ENCODE data around the gene TSPAN10.

TSPAN10 gene

GRCh38 chr17:81688616-81689015 lies 51.6 kb downstream of the TSPAN10 start:
- no peak for DNase-seq (ENCODE audit: low spot score)

- DNase-seq (ENCODE audit: low spot score) = no peak
Measured at GRCh38 chr17:81690066-81690465, 53.1 kb downstream of the TSPAN10 start.

GRCh38 chr17:81690549-81690948 lies 53.6 kb downstream of the TSPAN10 start:
- no peak for DNase-seq (ENCODE audit: low spot score)

- DNase-seq (ENCODE audit: low spot score) = no peak
Measured at GRCh38 chr17:81691196-81691595, 54.2 kb downstream of the TSPAN10 start.

GRCh38 chr17:81691608-81692007 lies 54.6 kb downstream of the TSPAN10 start:
- DNase-seq (ENCODE audit: low spot score) = no peak

- DNase-seq (ENCODE audit: low spot score) = no peak
Measured at GRCh38 chr17:81693509-81694210, 56.7 kb downstream of the TSPAN10 start.

GRCh38 chr17:81694810-81695209 lies 57.8 kb downstream of the TSPAN10 start:
- no peak for DNase-seq (ENCODE audit: low spot score)

- DNase-seq (ENCODE audit: low spot score) = no peak
Measured at GRCh38 chr17:81695211-81695610, 58.2 kb downstream of the TSPAN10 start.

GRCh38 chr17:81695801-81696200 lies 58.8 kb downstream of the TSPAN10 start:
- DNase-seq (ENCODE audit: low spot score) = no peak

GRCh38 chr17:81696218-81696941 lies 59.4 kb downstream of the TSPAN10 start:
- DNase-seq (ENCODE audit: low spot score) = no peak

- no peak for DNase-seq (ENCODE audit: low spot score)
Measured at GRCh38 chr17:81697261-81698044, 60.5 kb downstream of the TSPAN10 start.

All from hematopoietic multipotent progenitor cell treated with erythropoietin and hydrocortisone succinate and interleukin-3 and kit ligand, for 17 days (in vitro differentiated cells).